ACC112 (cell line): ENCODE data around the gene GTF2H4.

Source experiments
- H2AFZ ChIP-seq: fragments of 200-600 bp; sonication (generic); one replicate; pipeline ENCODE4 v1.6.0; 2017; ENCODE audit warnings: antibody characterized with exemption, low read length; ENCODE audit not compliant: unreplicated experiment
- H3K27ac ChIP-seq: fragments of 200-600 bp; sonication (generic); 2 replicates; pipeline ENCODE4 v1.5.1; 2014; ENCODE audit warnings: low read depth, mild to moderate bottlenecking, antibody characterized with exemption, low read length, moderate library complexity
- H3K27me3 ChIP-seq: fragments of 200-600 bp; sonication (generic); 2 replicates; pipeline ENCODE4 v1.6.1; 2014; ENCODE audit warnings: mild to moderate bottlenecking, antibody characterized with exemption, low read length, moderate library complexity, mixed read lengths; ENCODE audit not compliant: insufficient read depth
- H3K36me3 ChIP-seq: fragments of 200-600 bp; sonication (generic); 2 replicates; pipeline ENCODE4 v1.6.1; 2016; ENCODE audit warnings: mild to moderate bottlenecking, antibody characterized with exemption, low read length, moderate library complexity, mixed read lengths; ENCODE audit not compliant: insufficient read depth
- H3K4me1 ChIP-seq: fragments of 200-600 bp; sonication (generic); one replicate; pipeline ENCODE4 v1.6.1; 2016; ENCODE audit warnings: low read length, mixed read lengths; ENCODE audit not compliant: insufficient read depth, unreplicated experiment, control insufficient read depth
- H3K4me3 ChIP-seq: fragments of 200-600 bp; sonication (generic); 2 replicates; pipeline ENCODE4 v1.5.1; 2014; ENCODE audit warnings: mild to moderate bottlenecking, low read depth, low read length
- H3K79me2 ChIP-seq: fragments of 200-600 bp; sonication (generic); one replicate; pipeline ENCODE4 v1.6.0; 2016; ENCODE audit warnings: low read length; ENCODE audit not compliant: control insufficient read depth, unreplicated experiment, insufficient read depth

Gene GTF2H4

DNA sequence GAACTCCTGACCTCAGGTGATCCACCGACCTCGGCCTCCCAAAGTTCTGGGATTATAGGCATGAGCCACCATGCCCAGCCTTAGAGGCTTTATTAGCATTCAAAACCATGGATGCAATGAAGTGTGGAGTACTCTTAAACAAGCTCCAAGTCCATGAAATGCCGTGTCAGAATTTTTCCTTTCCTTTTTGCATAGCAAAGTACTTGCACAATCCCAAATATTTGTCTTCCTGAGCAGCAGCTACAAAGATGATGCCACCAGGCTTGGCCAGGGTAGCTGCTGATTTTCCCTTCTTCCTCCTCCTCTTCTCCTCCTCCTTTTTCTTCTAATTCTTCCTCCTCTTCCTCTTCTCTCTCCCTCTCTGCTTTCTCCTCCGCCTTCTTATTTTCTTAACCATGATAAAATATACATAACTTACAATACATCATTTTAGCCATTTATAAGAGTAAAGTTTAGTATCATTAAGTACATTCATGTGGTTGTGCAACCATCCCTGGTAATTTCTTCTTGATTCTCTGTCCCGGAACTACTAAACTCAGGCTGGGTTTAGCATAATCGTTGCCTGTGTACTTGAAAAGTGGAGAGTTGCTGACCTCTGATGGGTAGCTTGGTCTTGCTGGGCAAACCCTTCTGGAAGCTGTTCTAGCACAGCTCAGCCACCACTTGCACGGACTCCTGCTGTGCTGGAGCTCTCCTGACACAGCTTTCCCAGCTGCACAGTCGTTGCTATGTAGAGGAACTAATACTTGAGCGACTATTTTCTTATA, 53.1 kb downstream of the GTF2H4 start:
- no peaks in the 10 kb centered on the region for H3K36me3 ChIP-seq
- no peaks in the 10 kb centered on the region for H3K79me2 ChIP-seq
- H3K27ac ChIP-seq, result no peak overlapping the region
- H3K4me3 ChIP-seq, result no peak overlapping the region
- no peaks in the 10 kb centered on the region for H3K4me1 ChIP-seq
- peaks cover 15% of the 10 kb centered on the region; the same call in 1 of the 2 replicates for H3K27me3 ChIP-seq
- H2AFZ ChIP-seq, result no peak overlapping the region

DNA sequence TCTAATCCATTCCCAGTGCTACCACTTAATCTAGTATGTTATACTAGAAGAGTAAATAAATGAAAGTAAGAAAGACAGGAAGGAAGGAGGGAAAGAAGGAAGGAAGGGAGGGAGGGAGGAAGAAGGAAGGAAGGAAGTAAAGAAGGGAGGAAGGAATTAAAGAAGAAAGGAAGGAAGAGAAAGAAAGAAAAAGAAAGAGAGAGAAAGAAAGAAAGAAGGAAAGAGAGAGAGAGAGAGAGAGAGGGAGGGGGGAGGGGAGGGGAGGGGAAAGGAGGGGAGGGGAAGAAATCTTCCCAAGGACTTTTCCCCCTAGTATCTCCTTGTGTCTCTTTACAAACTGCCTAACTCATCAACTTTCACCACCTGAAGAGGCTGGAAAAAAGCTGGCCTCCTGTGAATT, 54.7 kb downstream of the GTF2H4 start:
- H3K4me3 ChIP-seq, result no peak overlapping the region
- no peak overlapping the region for H3K27ac ChIP-seq
- H3K27me3 ChIP-seq, result peaks cover 11% of the 10 kb centered on the region; the same call in 1 of the 2 replicates
- no peak overlapping the region for H2AFZ ChIP-seq
- no peaks in the 10 kb centered on the region for H3K4me1 ChIP-seq
- H3K36me3 ChIP-seq, result no peaks in the 10 kb centered on the region
- no peaks in the 10 kb centered on the region for H3K79me2 ChIP-seq

DNA sequence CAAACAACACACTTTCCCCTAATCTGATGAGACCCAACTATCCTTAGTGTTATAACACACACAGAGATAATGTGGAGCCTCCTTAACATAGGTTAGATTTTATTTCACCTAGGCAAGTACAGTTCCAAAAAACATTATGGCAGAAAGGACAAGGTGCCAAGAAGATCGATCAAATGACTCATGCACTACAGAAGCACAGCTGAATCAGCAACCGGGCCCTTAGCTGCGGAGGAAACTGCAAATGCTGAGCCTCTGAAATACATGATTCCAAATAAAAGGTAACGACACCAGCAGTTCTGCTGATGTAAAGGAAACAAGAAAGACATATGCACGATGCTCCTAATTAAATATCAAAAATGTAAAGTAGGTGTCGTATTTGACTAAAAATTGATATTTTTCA, 55.6 kb downstream of the GTF2H4 start:
- no peaks in the 10 kb centered on the region for H3K4me1 ChIP-seq
- H3K27ac ChIP-seq, result no peak overlapping the region
- no peak overlapping the region for H2AFZ ChIP-seq
- H3K36me3 ChIP-seq, result no peaks in the 10 kb centered on the region
- H3K4me3 ChIP-seq, result no peak overlapping the region
- H3K27me3 ChIP-seq, result 0 out of 2 replicates have a peak, but pooled peaks cover 6% of the 10 kb centered on the region
- no peaks in the 10 kb centered on the region for H3K79me2 ChIP-seq
